Measurements from ENCODE around the gene MED13L. TPM values are rescaled to one million over a fixed set of nuclear protein-coding genes. Genes with fewer than 3 reads are reported as not detected.

The MED13L gene
- total and polyA plus RNA-seq, 12 donors = 9.4 to 76.5 (median 64.2) TPM

GRCh38 chr12:115930336-115930735 lies 347.2 kb downstream of the MED13L start:
- Histone ChIP-seq H3K4me3 (no peak overlapping the region), H3K27me3 (peaks cover 0 to 15% (median 0%) of the 10 kb centered on the region in 7 donors), H3K27ac (no peak overlapping the region), H3K36me3 (no peaks in the 10 kb centered on the region), H3K9me3 (no peaks in the 10 kb centered on the region), H3K4me1 (no peaks in the 10 kb centered on the region)
- intact Hi-C loops (cut with DNase I) = no loop called here
- ATAC-seq = no peak
- DNase-seq = no peak
- 72 to 76% methylated on average over 5 of the region's 5 CpGs for WGBS, 2 donors
- TF ChIP-seq CTCF (IDR thresholded peaks at IDR 0.05) = no peak

DNA sequence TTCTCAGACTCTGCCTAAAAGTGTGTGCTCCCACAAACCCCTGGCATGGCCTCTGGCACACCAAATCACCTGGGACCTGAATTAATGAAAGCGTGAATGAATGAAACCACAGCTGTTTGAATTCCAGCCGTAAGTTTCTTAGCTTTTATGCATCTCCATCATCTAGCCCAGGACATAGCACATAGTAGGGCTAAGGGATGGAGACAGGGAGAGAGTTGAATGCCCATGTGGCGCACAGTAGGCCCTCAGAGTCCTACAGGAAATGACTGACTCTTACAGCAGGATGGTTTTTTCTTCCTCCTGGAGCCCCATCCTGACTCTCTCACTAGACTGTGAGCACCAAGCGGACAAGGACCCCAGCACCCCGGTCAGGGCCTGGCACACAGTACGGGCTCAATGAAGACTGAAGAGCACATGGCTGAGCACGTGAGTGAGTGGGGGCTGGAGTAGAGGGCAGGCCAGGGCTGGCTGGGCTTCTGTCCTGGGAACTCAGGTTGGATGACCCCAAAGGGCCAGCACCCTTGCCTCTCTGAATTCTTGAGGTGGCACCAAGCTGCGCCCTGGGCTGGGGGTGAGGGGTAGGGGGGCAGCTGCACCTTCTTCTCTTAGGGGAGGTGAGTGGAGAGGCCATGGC lies 351.3 kb downstream of the MED13L start:
- WGBS, 2 donors = 80 to 83% methylated on average over 8 of the region's 8 CpGs
- ATAC-seq (no peak), DNase-seq (no peak)
- no peak overlapping the region for H3K4me3 ChIP-seq
- H3K4me1 ChIP-seq = no peaks in the 10 kb centered on the region
- TF ChIP-seq CTCF (IDR thresholded peaks at IDR 0.05) = no peak
- H3K9me3 ChIP-seq = peaks cover 0 to 15% (median 5%) of the 10 kb centered on the region in 11 donors
- H3K27ac ChIP-seq = no peak overlapping the region
- no peaks in the 10 kb centered on the region for H3K36me3 ChIP-seq
- intact Hi-C loops (cut with DNase I) = loop anchor here in 1 of 10 donors (10.0 kb wide), 1 partner anchor 1951 kb away; no protein-coding TSS in a partner anchor
- peaks cover 0 to 31% (median 15%) of the 10 kb centered on the region in 7 donors for H3K27me3 ChIP-seq

DNA sequence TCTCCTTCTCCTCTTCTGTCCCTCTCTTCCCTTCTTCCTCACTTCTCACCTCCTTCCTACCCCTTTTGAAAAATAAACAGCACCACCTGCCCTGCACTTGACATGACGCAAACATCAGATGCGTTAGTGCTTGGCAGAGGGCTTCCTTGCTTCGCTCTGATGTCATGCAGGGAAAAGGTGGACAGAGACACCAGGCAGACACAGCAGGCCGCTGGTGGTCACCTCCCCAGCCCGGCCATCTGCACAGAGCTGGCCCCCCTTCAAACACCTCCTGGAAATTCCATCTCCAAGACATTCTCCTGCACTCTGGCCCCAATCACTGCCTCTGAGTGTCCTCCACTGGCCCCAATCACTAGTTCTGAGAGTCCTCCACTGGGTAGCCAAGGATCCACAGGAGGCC lies 353.6 kb downstream of the MED13L start:
- 90 to 92% methylated on average over 5 of the region's 5 CpGs for WGBS, 2 donors
- peaks cover 0 to 44% (median 27%) of the 10 kb centered on the region in 7 donors for H3K27me3 ChIP-seq

GRCh38 chr12:115922952-115923564 lies 354.4 kb downstream of the MED13L start:
- 76 to 84% methylated on average over 8 of the region's 8 CpGs for WGBS, 2 donors
- intact Hi-C loops (cut with DNase I) = loop anchor here in 1 of 10 donors (10.0 kb wide), 1 partner anchor 1948 kb away; no protein-coding TSS in a partner anchor
- Histone ChIP-seq H3K9me3 (peaks cover 0 to 15% (median 5%) of the 10 kb centered on the region in 11 donors), H3K27ac (no peak overlapping the region), H3K36me3 (no peaks in the 10 kb centered on the region), H3K4me3 (no peak overlapping the region), H3K4me1 (no peaks in the 10 kb centered on the region), H3K27me3 (peaks cover 0 to 51% (median 34%) of the 10 kb centered on the region in 7 donors)
- no peak for ATAC-seq
- no peak for DNase-seq
- no peak for TF ChIP-seq CTCF (IDR thresholded peaks at IDR 0.05)

More for the DNA sequence above, 353.6 kb downstream of the MED13L start:
- no peaks in the 10 kb centered on the region for H3K36me3 ChIP-seq
- no peaks in the 10 kb centered on the region for H3K4me1 ChIP-seq
- ATAC-seq (no peak), DNase-seq (no peak)
- H3K27ac ChIP-seq = no peak overlapping the region
- peaks cover 0 to 15% (median 5%) of the 10 kb centered on the region in 11 donors for H3K9me3 ChIP-seq
- no peak overlapping the region for H3K4me3 ChIP-seq
- TF ChIP-seq CTCF (IDR thresholded peaks at IDR 0.05) = no peak
- intact Hi-C loops (cut with DNase I) = loop anchor here in 1 of 10 donors (10.0 kb wide), 1 partner anchor 1949 kb away; no protein-coding TSS in a partner anchor

Measured in heart right ventricle (tissue), 16 donors.